HEK293 (cell line): ENCODE measurements around the gene P4HA3.

Experiments
- ATF2 ChIP-seq: fragments of 450-650 bp; formaldehyde crosslinking; IDR thresholded peaks from 2 replicates; pipeline ENCODE4 v1.5.1; 2016; ENCODE audit warnings: missing biosample characterization, missing genetic modification characterization, low read depth
- CTCF ChIP-seq: fragments of 450-650 bp; formaldehyde crosslinking; IDR thresholded peaks from 2 replicates; pipeline ENCODE4 v1.5.1; 2016; ENCODE audit warnings: missing biosample characterization, missing genetic modification characterization
- PATZ1 ChIP-seq: fragments of 450-650 bp; formaldehyde crosslinking; IDR thresholded peaks from 2 replicates; pipeline ENCODE4 v1.5.1; 2016; ENCODE audit warnings: missing biosample characterization, missing genetic modification characterization
- PRDM4 ChIP-seq: fragments of 450-650 bp; formaldehyde crosslinking; IDR thresholded peaks from 2 replicates; pipeline ENCODE4 v1.5.1; 2017; ENCODE audit warnings: missing biosample characterization, missing genetic modification characterization
- SETDB1 ChIP-seq: IDR thresholded peaks from one replicate; pipeline ENCODE4 v1.6.1; 2017; ENCODE audit warnings: mild to moderate bottlenecking, low read length, moderate library complexity, mixed read lengths; ENCODE audit not compliant: insufficient read length
- TRIM28 ChIP-seq: IDR thresholded peaks from 2 replicates; pipeline ENCODE4 v1.6.1; 2011; ENCODE audit warnings: low read length, control low read depth, borderline replicate concordance
- ZBTB10 ChIP-seq: fragments of 450-650 bp; formaldehyde crosslinking; IDR thresholded peaks from 2 replicates; pipeline ENCODE4 v1.5.1; 2016; ENCODE audit warnings: missing biosample characterization, missing genetic modification characterization
- ZBTB11 ChIP-seq: fragments of 450-650 bp; formaldehyde crosslinking; conservative IDR thresholded peaks from 2 replicates; pipeline ENCODE4 v1.5.1; 2016; ENCODE audit warnings: low read depth, missing biosample characterization, missing genetic modification characterization
- ZBTB26 ChIP-seq: fragments of 450-650 bp; formaldehyde crosslinking; optimal IDR thresholded peaks from 2 replicates; pipeline ENCODE3; 2016; ENCODE audit warnings: missing biosample characterization, mild to moderate bottlenecking, missing genetic modification characterization
- ZFP3 ChIP-seq: fragments of 450-650 bp; formaldehyde crosslinking; IDR thresholded peaks from 2 replicates; pipeline ENCODE4 v1.5.1; 2016; ENCODE audit warnings: low read depth, missing biosample characterization, missing genetic modification characterization
- ZNF350 ChIP-seq: fragments of 450-650 bp; formaldehyde crosslinking; IDR thresholded peaks from 2 replicates; pipeline ENCODE4 v1.5.0; 2017; ENCODE audit warnings: missing biosample characterization, mild to moderate bottlenecking, missing genetic modification characterization
- ZNF561 ChIP-seq: fragments of 450-650 bp; IDR thresholded peaks from 2 replicates; pipeline ENCODE4 v1.5.1; 2018; ENCODE audit warnings: missing biosample characterization, missing genetic modification characterization, borderline replicate concordance
- ZSCAN18 ChIP-seq: fragments of 450-650 bp; formaldehyde crosslinking; IDR thresholded peaks from 2 replicates; pipeline ENCODE4 v1.5.1; 2016; ENCODE audit warnings: missing biosample characterization, missing genetic modification characterization
- ZSCAN23 ChIP-seq: fragments of 450-650 bp; formaldehyde crosslinking; IDR thresholded peaks from 2 replicates; pipeline ENCODE4 v1.5.1; 2016; ENCODE audit warnings: missing biosample characterization, missing genetic modification characterization

- TF ChIP-seq CTCF (tag by site-specific recombination): no peak
- TF ChIP-seq SETDB1: no peak
- TF ChIP-seq ZSCAN23 (tag by site-specific recombination): no peak
- TF ChIP-seq ZBTB11 (tag by site-specific recombination): no peak
- no peak for TF ChIP-seq ZFP3
- TF ChIP-seq ZNF561: no peak
- TF ChIP-seq ATF2 (tag by site-specific recombination): no peak
- TF ChIP-seq PRDM4: no peak
- TF ChIP-seq ZNF350 (tag by site-specific recombination): no peak
- no peak for TF ChIP-seq PATZ1 (tag by site-specific recombination)
- TF ChIP-seq TRIM28: no peak
- TF ChIP-seq ZBTB26: no peak
- TF ChIP-seq ZSCAN18 (tag by site-specific recombination): no peak
- no peak for TF ChIP-seq ZBTB10 (tag by site-specific recombination)
Measured at GRCh38 chr11:74226907-74227306, 84.5 kb downstream of the P4HA3 start.
